K562 (cell line): ENCODE results near the gene RXFP1. TPM values are rescaled to one million over a fixed set of nuclear protein-coding genes. Genes with fewer than 3 reads are reported as not detected.

ENCODE experiments used
- ATAC-seq: fragments of 200-7000 bp; cut with Tn5 transposase; 3 replicates; pipeline ENCODE4 v1.9.1; 2020; ENCODE audit warnings: moderate library complexity
- BruUV-seq: library from RNA; stranded (reverse); fragments of 400-500 nt; replicated peaks from 2 replicates; lab custom pipeline; 2021; lab: Mats Ljungman, UMichigan
- CTCF ChIA-PET: fragments of 300-600 bp; formaldehyde crosslinking; extraction: SDS; loops from one replicate; lab custom pipeline; 2021; ENCODE audit warnings: low intra/inter-chr PET ratio; lab: Yijun Ruan, JAX
- POLR2A ChIA-PET: fragments of 300-600, 350-650 bp; sonication (Branson Sonifier 250); formaldehyde crosslinking; extraction: SDS; loops from one replicate; lab custom pipeline; 2021; ENCODE audit warnings: antibody characterized with exemption, inconsistent platforms; lab: Yijun Ruan, JAX
- DNase-seq, 4 experiments: peaks; one replicate each; pipeline versions ENCODE4 v3.0.0 to v3.0.0-alpha.2; 2011 to 2018; ENCODE audit warnings: low spot score in 3 of 4, mixed read lengths in 3 of 4; ENCODE audit errors: extremely low read depth in 1 of 4
- FAIRE-seq: peaks from 2 replicates; lab custom pipeline; 2011; peaks lifted over from hg19 to GRCh38; lab: Jason Lieb, UNC
- H2AFZ ChIP-seq: 2 replicates; pipeline ENCODE4 v1.6.0; 2011; ENCODE audit warnings: low read depth, low read length, control low read depth, inconsistent platforms
- H3K27ac ChIP-seq: fragments of 200-600 bp; 3 replicates; pipeline ENCODE4 v1.8.0; 2011; ENCODE audit warnings: low read depth, mild to moderate bottlenecking, control low read depth, inconsistent platforms, low read length, moderate library complexity, mixed read lengths; ENCODE audit errors: extremely low read depth
- H3K27me3 ChIP-seq, 2 experiments: fragments of 300-600 bp in 1 of 2; 2 replicates in 1 of 2; 3 replicates in 1 of 2; pipeline versions ENCODE4 v1.6.0 to v1.8.0; 2011; ENCODE audit warnings: inconsistent platforms in 2 of 2, low read length in 2 of 2, mild to moderate bottlenecking in 1 of 2, mixed read lengths in 1 of 2, moderate library complexity in 1 of 2; ENCODE audit not compliant: control insufficient read depth in 2 of 2, insufficient read depth in 2 of 2
- H3K36me3 ChIP-seq: fragments of 300-600 bp; 3 replicates; pipeline ENCODE4 v1.8.0; 2011; ENCODE audit warnings: mild to moderate bottlenecking, low read length, inconsistent platforms; ENCODE audit not compliant: control insufficient read depth, insufficient read depth
- H3K4me1 ChIP-seq, 2 experiments: fragments of 200-600 bp in 1 of 2; replicated peaks in 1 of 2; 2 replicates in 1 of 2; 3 replicates in 1 of 2; pipeline versions ENCODE4 v1.5.1 to v1.8.0; 2011; ENCODE audit warnings: inconsistent platforms in 2 of 2, low read length in 2 of 2, mild to moderate bottlenecking in 1 of 2, mixed read lengths in 1 of 2, moderate library complexity in 1 of 2; ENCODE audit not compliant: control insufficient read depth in 2 of 2, insufficient read depth in 2 of 2
- H3K4me2 ChIP-seq: 2 replicates; pipeline ENCODE4 v1.6.1; 2011; ENCODE audit warnings: low read length, control low read depth, inconsistent platforms, mixed read lengths; ENCODE audit not compliant: insufficient read depth
- H3K4me3 ChIP-seq: fragments of 200-600 bp; sonication (generic), shearing (Covaris generic); 2 replicates; pipeline ENCODE4 v1.5.1; 2016; ENCODE audit warnings: control low read depth, inconsistent platforms
- H3K79me2 ChIP-seq: fragments of 200-600 bp; 3 replicates; pipeline ENCODE4 v1.8.0; 2011; ENCODE audit warnings: low read length, inconsistent platforms; ENCODE audit not compliant: control insufficient read depth, insufficient read depth
- H3K9ac ChIP-seq, 2 experiments: 2 replicates each; pipeline versions ENCODE4 v1.6.0 to v1.6.1; 2011; ENCODE audit warnings: low read depth in 2 of 2, low read length in 2 of 2, control low read depth in 1 of 2, inconsistent platforms in 1 of 2, mild to moderate bottlenecking in 1 of 2, mixed read lengths in 1 of 2; ENCODE audit not compliant: insufficient read depth in 1 of 2
- H3K9me1 ChIP-seq: one replicate; pipeline ENCODE4 v1.6.0; 2011; ENCODE audit warnings: inconsistent platforms, mild to moderate bottlenecking, low read length, moderate library complexity; ENCODE audit not compliant: control insufficient read depth, insufficient read depth
- H3K9me3 ChIP-seq: replicated peaks from 2 replicates; pipeline ENCODE4 v1.5.1; 2011; ENCODE audit warnings: low read depth, low read length, inconsistent platforms; ENCODE audit not compliant: control insufficient read depth, insufficient read depth
- H4K20me1 ChIP-seq: replicated peaks from 2 replicates; pipeline ENCODE4 v1.6.1; 2011; ENCODE audit warnings: low read length, inconsistent platforms, mixed read lengths; ENCODE audit not compliant: control insufficient read depth, insufficient read depth
- FUS ChIP-seq: fragments of 200-400 bp; formaldehyde crosslinking; optimal IDR thresholded peaks from 2 replicates; pipeline ENCODE3; 2017; ENCODE audit warnings: low read depth, low read length
- POLR2G ChIP-seq: fragments of 200-400 bp; formaldehyde crosslinking; IDR thresholded peaks from 2 replicates; pipeline ENCODE4 v1.6.1; 2017; ENCODE audit warnings: low read depth, mild to moderate bottlenecking, antibody characterized with exemption, low read length, moderate library complexity
- RBFOX2 ChIP-seq: fragments of 200-400 bp; formaldehyde crosslinking; IDR thresholded peaks from 2 replicates; pipeline ENCODE4 v1.6.1; 2017; ENCODE audit warnings: low read depth, mild to moderate bottlenecking, low read length, moderate library complexity
- RHOXF2B ChIP-seq: fragments of 250-450 bp; sonication (Bioruptor Pico); conservative IDR thresholded peaks from 2 replicates; pipeline ENCODE4 v1.5.1; 2021
- ZNF592 ChIP-seq: fragments of 450-650 bp; IDR thresholded peaks from 2 replicates; pipeline ENCODE4 v1.6.1; 2017; ENCODE audit warnings: antibody characterized with exemption, mild to moderate bottlenecking
- WGBS: fragments of 100-300 bp; shearing (Covaris generic); methylation state at CpG from one replicate; pipeline ENCODE4 v1.1.6; 2016; ENCODE audit warnings: low coverage, mixed read lengths; ENCODE audit not compliant: insufficient coverage; ENCODE audit errors: missing lambda C conversion rate; 5-methylcytosine and 5-hydroxymethylcytosine counted together
- in situ Hi-C: fragments of 300-500 bp; cut with MboI; formaldehyde crosslinking; loops from 4 replicates; pipeline ENCODE4 v1.15.0; 2018; ENCODE audit warnings: inconsistent platforms, mixed read lengths
- intact Hi-C: fragments of 100-400 bp; cut with micrococcal nuclease; formaldehyde crosslinking; loops from 2 replicates; pipeline ENCODE4 v1.14.2; 2022
- polyA plus RNA-seq, 8 experiments: library from polyadenylated mRNA; depleted of rRNA in 4 of 8; stranded (reverse) in 5 of 8; unstranded in 3 of 8; fragments of >200 nt; fragmentation: Nextera tagmentation in 2 of 8; fragmentation: Illumina TruSeq in 1 of 8; extraction: Ambion mirVana in 2 of 8; extraction: Trizol in 1 of 8; gene quantifications; 2 replicates each; pipeline versions ENCODE4 v1.2.1 to v1.2.3, GENCODE V29; 2011 to 2014; ENCODE audit warnings: inconsistent platforms in 1 of 8, missing spikeins in 1 of 8
- total RNA-seq, 7 experiments: library from RNA; depleted of rRNA in 6 of 7; stranded (reverse); fragments of >200 nt in 6 of 7; fragmentation: Illumina TruSeq in 2 of 7; extraction: Trizol in 2 of 7; gene quantifications; 2 replicates each; pipeline versions ENCODE4 v1.2.1 to v1.2.3, GENCODE V29; 2011 to 2021; ENCODE audit warnings: low replicate concordance in 1 of 7

Gene RXFP1
- total and polyA plus RNA-seq, 9 of the 15 experiments (the other 6 are each of a cell fraction or from before 2014, with no cell fraction given) = 0.03 to 0.06 (median 0.04) TPM; not detected in 6

DNA sequence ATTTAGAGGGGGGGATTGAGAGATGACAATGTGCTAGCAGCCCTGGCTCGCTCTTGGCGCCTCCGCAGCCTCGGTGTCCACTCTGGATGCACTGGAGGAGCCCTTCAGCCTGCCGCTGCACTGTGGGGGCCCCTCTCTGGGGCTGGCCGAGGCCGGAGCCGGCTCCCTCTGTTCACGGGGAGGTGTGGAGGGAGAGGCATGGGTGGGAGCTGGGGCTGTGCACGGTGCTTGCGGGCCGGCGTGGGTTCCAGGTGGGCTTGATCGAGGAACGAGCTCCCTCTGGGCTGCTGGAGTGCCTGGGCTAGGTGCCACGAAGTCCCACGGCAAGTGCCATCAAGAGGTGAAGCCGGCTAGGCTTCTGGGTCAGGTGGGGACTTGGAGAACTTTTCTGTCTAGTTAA, 143.1 kb downstream of the RXFP1 start:
- Histone ChIP-seq H3K4me2 (no peak overlapping the region), H3K9me1 (no peaks in the 10 kb centered on the region), H3K4me3 (no peak overlapping the region), H3K27me3 (no peaks in the 10 kb centered on the region), H4K20me1 (no peaks in the 10 kb centered on the region), H3K36me3 (peaks cover 12% of the 10 kb centered on the region; the same call in 2 of the 3 replicates), H2AFZ (no peak overlapping the region), H3K9ac (no peak overlapping the region), H3K27ac (peak overlapping the region; percentile 64; the same call in 1 of the 3 replicates), H3K79me2 (peaks cover 8% of the 10 kb centered on the region; the same call in 2 of the 3 replicates), H3K9me3 (no peaks in the 10 kb centered on the region; the same call in 1 of the 2 replicates), H3K4me1 (peaks cover 0 to 6% of the 10 kb centered on the region in 2 experiments; a peak in 3 of 5 replicates)
- TF ChIP-seq FUS (no peak), RHOXF2B (CRISPR knock-in tag) (no peak), ZNF592 (0 out of 2 replicates have a peak, but pooled peaks have one; percentile 3), POLR2G (peak; percentile 69), RBFOX2 (peak; percentile 63)
- DNase-seq (no peak), ATAC-seq (no peak; the same call in 2 of the 3 replicates), FAIRE-seq (no peak)
- in situ Hi-C loops (no loop called here), intact Hi-C loops (no loop called here)
- CTCF ChIA-PET = no interaction called here
- 100% methylated on average over 12 of the region's 18 CpGs for WGBS
- BruUV-seq = no TSS peak
- POLR2A ChIA-PET = no interaction called here
